ENCODE results near the gene ANKRD35. TPM values are rescaled to one million over a fixed set of nuclear protein-coding genes. Genes with fewer than 3 reads are reported as not detected.

The ANKRD35 gene
- total and polyA plus RNA-seq, 8 donors: 1.4 to 4.8 (median 4.0) TPM

DNA sequence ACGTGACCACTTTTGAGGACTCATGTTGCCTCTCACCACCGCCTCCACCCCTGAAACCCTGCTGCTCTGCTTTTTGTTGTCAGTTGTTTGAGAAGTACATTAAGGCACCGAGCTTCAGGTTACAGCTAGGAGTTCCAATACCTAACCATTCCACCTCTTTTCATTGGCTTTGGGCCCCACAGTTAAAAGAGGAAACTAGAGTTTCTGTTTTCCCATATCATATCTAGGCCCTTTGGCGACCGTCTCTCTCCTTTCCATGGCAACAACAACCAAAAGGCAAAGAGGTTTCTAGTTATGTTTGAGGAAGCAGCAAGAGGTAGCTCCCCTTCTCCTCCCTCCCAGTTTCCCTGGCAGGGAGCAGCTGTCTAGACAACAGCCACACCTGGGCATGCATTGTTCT is 5.9 kb downstream of the ANKRD35 start:
- DNase-seq (no peak), ATAC-seq (no peak)
- TF ChIP-seq CTCF (IDR thresholded peaks at IDR 0.05): no peak
- H3K9me3 ChIP-seq: no peaks in the 10 kb centered on the region
- no peak overlapping the region for H3K4me3 ChIP-seq
- no peak overlapping the region for H3K27ac ChIP-seq
- H3K36me3 ChIP-seq: no peaks in the 10 kb centered on the region
- H3K27me3 ChIP-seq: peaks cover 0 to 9% of the 10 kb centered on the region in 2 donors
- intact Hi-C loops (cut with DNase I): no loop called here
- H3K4me1 ChIP-seq: no peaks in the 10 kb centered on the region

GRCh38 chr1:145878724-145879123 is 6.9 kb downstream of the ANKRD35 start:
- no peaks in the 10 kb centered on the region for H3K36me3 ChIP-seq
- intact Hi-C loops (cut with DNase I): no loop called here
- DNase-seq (no peak), ATAC-seq (peak; percentile 72)
- TF ChIP-seq CTCF (IDR thresholded peaks at IDR 0.05): no peak
- H3K27me3 ChIP-seq: no peaks in the 10 kb centered on the region
- no peaks in the 10 kb centered on the region for H3K4me1 ChIP-seq
- no peak overlapping the region for H3K4me3 ChIP-seq
- no peaks in the 10 kb centered on the region for H3K9me3 ChIP-seq
- no peak overlapping the region for H3K27ac ChIP-seq

GRCh38 chr1:145877923-145878486 is 7.7 kb downstream of the ANKRD35 start:
- Histone ChIP-seq H3K36me3 (no peaks in the 10 kb centered on the region), H3K27me3 (peaks cover 0 to 3% of the 10 kb centered on the region in 2 donors), H3K4me3 (no peak overlapping the region), H3K9me3 (no peaks in the 10 kb centered on the region), H3K4me1 (peaks cover 0 to 4% of the 10 kb centered on the region in 2 donors), H3K27ac (no peak overlapping the region)
- ATAC-seq (peak; percentile 42), DNase-seq (no peak)
- intact Hi-C loops (cut with DNase I): no loop called here
- no peak for TF ChIP-seq CTCF (IDR thresholded peaks at IDR 0.05)

DNA sequence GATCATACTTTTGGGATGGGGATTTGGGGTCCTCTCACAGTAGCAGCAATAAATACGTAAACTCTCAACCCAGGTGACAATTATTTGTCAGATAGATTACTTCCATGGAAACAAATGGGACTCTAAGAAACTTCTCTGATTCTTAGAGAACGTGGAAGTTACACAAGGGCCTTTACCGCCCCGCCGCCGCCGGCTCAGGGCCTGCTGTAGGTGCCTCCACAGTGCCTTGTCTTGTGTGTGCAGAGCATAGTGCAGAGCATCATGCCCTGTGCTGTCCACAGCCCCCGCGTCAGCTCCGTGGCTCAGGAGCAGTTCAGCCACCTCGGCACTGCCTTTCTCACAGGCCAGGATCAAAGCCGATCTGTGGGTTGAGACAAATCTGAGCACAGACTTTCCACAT is 11.0 kb downstream of the ANKRD35 start:
- DNase-seq (no peak), ATAC-seq (no peak)
- Histone ChIP-seq H3K27ac (no peak overlapping the region), H3K4me1 (peaks cover 0 to 18% of the 10 kb centered on the region in 2 donors), H3K36me3 (no peaks in the 10 kb centered on the region), H3K9me3 (no peaks in the 10 kb centered on the region), H3K27me3 (peaks cover 0 to 15% of the 10 kb centered on the region in 2 donors), H3K4me3 (no peak overlapping the region)
- intact Hi-C loops (cut with DNase I): no loop called here
- TF ChIP-seq CTCF (IDR thresholded peaks at IDR 0.05): no peak

GRCh38 chr1:145871994-145872924 is 13.4 kb downstream of the ANKRD35 start:
- no peaks in the 10 kb centered on the region for H3K36me3 ChIP-seq
- no peak for TF ChIP-seq CTCF (IDR thresholded peaks at IDR 0.05)
- H3K27me3 ChIP-seq: peaks cover 0 to 15% of the 10 kb centered on the region in 2 donors
- ATAC-seq (peak; percentile 80), DNase-seq (peak; percentile 56 to 88 (median 72))
- peaks cover 0 to 18% of the 10 kb centered on the region in 2 donors for H3K4me1 ChIP-seq
- H3K27ac ChIP-seq: peak overlapping the region; percentile 65 to 79
- H3K9me3 ChIP-seq: no peaks in the 10 kb centered on the region
- intact Hi-C loops (cut with DNase I): no loop called here
- H3K4me3 ChIP-seq: peak overlapping the region; percentile 28 to 37

Measured in left lung (tissue), 10 donors.